Measurements from ENCODE around the gene FABP7. TPM values are rescaled to one million over a fixed set of nuclear protein-coding genes. Genes with fewer than 3 reads are reported as not detected.

Gene FABP7
- total RNA-seq, 1 experiment from 2014 or later, result 1.2 TPM

GRCh38 chr6:122733259-122733658 lies 46.3 kb upstream of the FABP7 start:
- intact Hi-C loops (cut with micrococcal nuclease; ENCODE audit: unreplicated experiment), result loop anchor here (2.0 to 10.0 kb wide), 3 partner anchors 264 to 982 kb away; partner anchors contain the start of gene CLVS2
- TF ChIP-seq EZH2 (IDR thresholded peaks at IDR 0.05; ENCODE audit: borderline replicate concordance, low read depth, low read length, poor library complexity, severe bottlenecking), result no peak
- TF ChIP-seq CTCF (conservative IDR thresholded peaks at IDR 0.05; ENCODE audit: low read depth, low read length), result no peak
- Histone ChIP-seq H3K27ac (ENCODE audit: low read depth, low read length, poor library complexity, severe bottlenecking) (no peak overlapping the region), H3K4me3 (ENCODE audit: low read depth, low read length, poor library complexity, severe bottlenecking) (no peak overlapping the region), H3K36me3 (ENCODE audit: insufficient read depth, low read length, poor library complexity, severe bottlenecking) (no peaks in the 10 kb centered on the region), H3K9me3 (ENCODE audit: low read depth, low read length, poor library complexity, severe bottlenecking) (no peaks in the 10 kb centered on the region), H3K4me1 (ENCODE audit: insufficient read depth, low read length, poor library complexity, severe bottlenecking) (peaks cover 47% of the 10 kb centered on the region), H3K27me3 (replicated peaks; ENCODE audit: insufficient read depth, low read depth, low read length, poor library complexity) (no peaks in the 10 kb centered on the region)
- no TSS peak for BruUV-seq (replicated peaks)
- ChIA-PET POLR2A (ENCODE audit: low non-redundant PET) (no interaction called here), CTCF (interaction anchor here (3.2 kb wide), 1 partner anchor 106 kb away, joined by 27 read pairs; no protein-coding TSS in a partner anchor)
- DNase-seq (ENCODE audit: low spot score), result no peak

- Histone ChIP-seq H3K4me1 (ENCODE audit: insufficient read depth, low read length, poor library complexity, severe bottlenecking) (peaks cover 47% of the 10 kb centered on the region), H3K36me3 (ENCODE audit: insufficient read depth, low read length, poor library complexity, severe bottlenecking) (no peaks in the 10 kb centered on the region), H3K4me3 (ENCODE audit: low read depth, low read length, poor library complexity, severe bottlenecking) (no peak overlapping the region), H3K27ac (ENCODE audit: low read depth, low read length, poor library complexity, severe bottlenecking) (peak overlapping the region; percentile 79), H3K9me3 (ENCODE audit: low read depth, low read length, poor library complexity, severe bottlenecking) (no peaks in the 10 kb centered on the region), H3K27me3 (replicated peaks; ENCODE audit: insufficient read depth, low read depth, low read length, poor library complexity) (no peaks in the 10 kb centered on the region)
- CTCF ChIA-PET, result interaction anchor here (1.8 kb wide), 1 partner anchor 104 kb away, joined by 8 read pairs; no protein-coding TSS in a partner anchor
- no peak for DNase-seq (ENCODE audit: low spot score)
- TF ChIP-seq EZH2 (IDR thresholded peaks at IDR 0.05; ENCODE audit: borderline replicate concordance, low read depth, low read length, poor library complexity, severe bottlenecking) (no peak), CTCF (conservative IDR thresholded peaks at IDR 0.05; ENCODE audit: low read depth, low read length) (no peak)
- POLR2A ChIA-PET (ENCODE audit: low non-redundant PET), result interaction anchor here (0.6 kb wide), 1 partner anchor 242 kb away, joined by 3 read pairs; no protein-coding TSS in a partner anchor
- intact Hi-C loops (cut with micrococcal nuclease; ENCODE audit: unreplicated experiment), result loop anchor here (5.0 to 10.0 kb wide), 2 partner anchors 583 to 980 kb away; no protein-coding TSS in a partner anchor
- BruUV-seq (replicated peaks), result no TSS peak
These were observed 44.8 kb upstream of the FABP7 start for GRCh38 chr6:122734529-122735395.

GRCh38 chr6:122735582-122735981 lies 43.9 kb upstream of the FABP7 start:
- intact Hi-C loops (cut with micrococcal nuclease; ENCODE audit: unreplicated experiment), result loop anchor here (10.0 kb wide), 1 partner anchor 979 kb away; no protein-coding TSS in a partner anchor
- ChIA-PET CTCF (interaction anchor here (1.8 kb wide), 1 partner anchor 103 kb away, joined by 8 read pairs; no protein-coding TSS in a partner anchor), POLR2A (ENCODE audit: low non-redundant PET) (no interaction called here)
- no peak for TF ChIP-seq CTCF (conservative IDR thresholded peaks at IDR 0.05; ENCODE audit: low read depth, low read length)
- TF ChIP-seq EZH2 (IDR thresholded peaks at IDR 0.05; ENCODE audit: borderline replicate concordance, low read depth, low read length, poor library complexity, severe bottlenecking), result no peak
- Histone ChIP-seq H3K4me1 (ENCODE audit: insufficient read depth, low read length, poor library complexity, severe bottlenecking) (peaks cover 46% of the 10 kb centered on the region), H3K4me3 (ENCODE audit: low read depth, low read length, poor library complexity, severe bottlenecking) (no peak overlapping the region), H3K36me3 (ENCODE audit: insufficient read depth, low read length, poor library complexity, severe bottlenecking) (no peaks in the 10 kb centered on the region), H3K27me3 (replicated peaks; ENCODE audit: insufficient read depth, low read depth, low read length, poor library complexity) (no peaks in the 10 kb centered on the region), H3K27ac (ENCODE audit: low read depth, low read length, poor library complexity, severe bottlenecking) (peak overlapping the region; percentile 79), H3K9me3 (ENCODE audit: low read depth, low read length, poor library complexity, severe bottlenecking) (no peaks in the 10 kb centered on the region)
- no TSS peak for BruUV-seq (replicated peaks)
- peak; percentile 90 for DNase-seq (ENCODE audit: low spot score)
